ENCODE data around the gene KASH5. TPM values are rescaled to one million over a fixed set of nuclear protein-coding genes. Genes with fewer than 3 reads are reported as not detected.

The KASH5 gene, protein sequence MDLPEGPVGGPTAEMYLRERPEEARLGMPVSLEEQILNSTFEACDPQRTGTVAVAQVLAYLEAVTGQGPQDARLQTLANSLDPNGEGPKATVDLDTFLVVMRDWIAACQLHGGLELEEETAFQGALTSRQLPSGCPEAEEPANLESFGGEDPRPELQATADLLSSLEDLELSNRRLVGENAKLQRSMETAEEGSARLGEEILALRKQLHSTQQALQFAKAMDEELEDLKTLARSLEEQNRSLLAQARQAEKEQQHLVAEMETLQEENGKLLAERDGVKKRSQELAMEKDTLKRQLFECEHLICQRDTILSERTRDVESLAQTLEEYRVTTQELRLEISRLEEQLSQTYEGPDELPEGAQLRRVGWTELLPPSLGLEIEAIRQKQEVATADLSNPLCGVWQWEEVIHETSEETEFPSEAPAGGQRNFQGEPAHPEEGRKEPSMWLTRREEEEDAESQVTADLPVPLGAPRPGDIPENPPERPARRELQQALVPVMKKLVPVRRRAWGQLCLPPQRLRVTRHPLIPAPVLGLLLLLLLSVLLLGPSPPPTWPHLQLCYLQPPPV
- total RNA-seq (2021) = 0.37 TPM in 1 of 2 replicates, not detected in the other
- Bru-seq, nascent RNA = percentile 6 among the genes with signal in this experiment
- BruChase-seq, experiment 1, labeled RNA remaining after a 2-hour chase = not detected
- percentile 12 among the genes with signal in this experiment for BruChase-seq, experiment 2, labeled RNA remaining after a 6-hour chase
- long read RNA-seq = 0 reads

- H3K9me3 ChIP-seq (ENCODE audit: low read depth, low read length, poor library complexity, severe bottlenecking) = peaks cover under 1% of the 10 kb centered on the region
- no peak within 1 kb of the TSS for H3K4me3 ChIP-seq (ENCODE audit: low read depth, low read length, poor library complexity, severe bottlenecking)
- intact Hi-C loops (cut with micrococcal nuclease; ENCODE audit: unreplicated experiment) = no loop called here
- TF ChIP-seq, protein P1, sequence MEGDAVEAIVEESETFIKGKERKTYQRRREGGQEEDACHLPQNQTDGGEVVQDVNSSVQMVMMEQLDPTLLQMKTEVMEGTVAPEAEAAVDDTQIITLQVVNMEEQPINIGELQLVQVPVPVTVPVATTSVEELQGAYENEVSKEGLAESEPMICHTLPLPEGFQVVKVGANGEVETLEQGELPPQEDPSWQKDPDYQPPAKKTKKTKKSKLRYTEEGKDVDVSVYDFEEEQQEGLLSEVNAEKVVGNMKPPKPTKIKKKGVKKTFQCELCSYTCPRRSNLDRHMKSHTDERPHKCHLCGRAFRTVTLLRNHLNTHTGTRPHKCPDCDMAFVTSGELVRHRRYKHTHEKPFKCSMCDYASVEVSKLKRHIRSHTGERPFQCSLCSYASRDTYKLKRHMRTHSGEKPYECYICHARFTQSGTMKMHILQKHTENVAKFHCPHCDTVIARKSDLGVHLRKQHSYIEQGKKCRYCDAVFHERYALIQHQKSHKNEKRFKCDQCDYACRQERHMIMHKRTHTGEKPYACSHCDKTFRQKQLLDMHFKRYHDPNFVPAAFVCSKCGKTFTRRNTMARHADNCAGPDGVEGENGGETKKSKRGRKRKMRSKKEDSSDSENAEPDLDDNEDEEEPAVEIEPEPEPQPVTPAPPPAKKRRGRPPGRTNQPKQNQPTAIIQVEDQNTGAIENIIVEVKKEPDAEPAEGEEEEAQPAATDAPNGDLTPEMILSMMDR (conservative IDR thresholded peaks at IDR 0.05; ENCODE audit: low read depth, low read length) = no peak
- TF ChIP-seq EZH2 (IDR thresholded peaks at IDR 0.05; ENCODE audit: borderline replicate concordance, low read depth, low read length, poor library complexity, severe bottlenecking) = no peak
- no TSS peak for BruUV-seq (replicated peaks)
- DNase-seq (ENCODE audit: low spot score) = no peak
- ChIA-PET CTCF (no interaction called here), POLR2A (ENCODE audit: low non-redundant PET) (no interaction called here)
- H3K36me3 ChIP-seq (ENCODE audit: insufficient read depth, low read length, poor library complexity, severe bottlenecking) = no peaks in the 10 kb centered on the region
- H3K4me1 ChIP-seq (ENCODE audit: insufficient read depth, low read length, poor library complexity, severe bottlenecking) = no peaks in the 10 kb centered on the region
- H3K27ac ChIP-seq (ENCODE audit: low read depth, low read length, poor library complexity, severe bottlenecking) = no peak within 1 kb of the TSS
- no peaks in the 10 kb centered on the region for H3K27me3 ChIP-seq (replicated peaks; ENCODE audit: insufficient read depth, low read depth, low read length, poor library complexity)
Observed at GRCh38 chr19:49387936-49388372, at the start of gene KASH5. Gene KASH5, plus strand, starts transcription at chr19:49388249. Its CDS starts 2,635 bp downstream, at chr19:49390884.

DNA sequence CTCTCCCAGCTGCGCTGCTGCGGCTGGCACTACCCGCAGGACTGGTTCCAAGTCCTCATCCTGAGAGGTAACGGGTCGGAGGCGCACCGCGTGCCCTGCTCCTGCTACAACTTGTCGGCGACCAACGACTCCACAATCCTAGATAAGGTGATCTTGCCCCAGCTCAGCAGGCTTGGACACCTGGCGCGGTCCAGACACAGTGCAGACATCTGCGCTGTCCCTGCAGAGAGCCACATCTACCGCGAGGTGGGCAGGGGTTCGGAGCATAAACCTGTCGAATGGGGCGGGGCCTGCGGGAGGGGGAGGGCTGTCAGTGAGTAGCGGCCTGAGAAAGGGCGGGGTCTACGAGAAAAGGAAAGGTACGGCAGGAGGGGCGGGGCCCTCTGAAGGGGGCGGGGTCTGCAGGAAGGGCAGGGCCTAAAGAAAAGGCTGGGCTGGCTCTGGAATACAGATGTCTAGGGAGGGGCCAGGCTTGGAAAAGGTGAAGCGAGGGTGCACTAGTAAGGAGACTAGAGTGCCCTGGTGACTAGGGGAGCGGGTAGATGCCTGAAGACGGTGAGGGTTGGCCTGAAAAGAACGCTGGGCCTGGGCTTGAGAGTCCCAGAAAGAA, 49.3 kb upstream of the KASH5 start:
- Histone ChIP-seq H3K4me1 (ENCODE audit: insufficient read depth, low read length, poor library complexity, severe bottlenecking) (peaks cover 29% of the 10 kb centered on the region), H3K27ac (ENCODE audit: low read depth, low read length, poor library complexity, severe bottlenecking) (peak overlapping the region; percentile 80), H3K9me3 (ENCODE audit: low read depth, low read length, poor library complexity, severe bottlenecking) (no peaks in the 10 kb centered on the region), H3K27me3 (replicated peaks; ENCODE audit: insufficient read depth, low read depth, low read length, poor library complexity) (no peaks in the 10 kb centered on the region), H3K4me3 (ENCODE audit: low read depth, low read length, poor library complexity, severe bottlenecking) (peak overlapping the region; percentile 31), H3K36me3 (ENCODE audit: insufficient read depth, low read length, poor library complexity, severe bottlenecking) (peaks cover 31% of the 10 kb centered on the region)
- TF ChIP-seq EZH2 (IDR thresholded peaks at IDR 0.05; ENCODE audit: borderline replicate concordance, low read depth, low read length, poor library complexity, severe bottlenecking) = no peak
- TF ChIP-seq, protein P1 (conservative IDR thresholded peaks at IDR 0.05; ENCODE audit: low read depth, low read length) = no peak
- intact Hi-C loops (cut with micrococcal nuclease; ENCODE audit: unreplicated experiment) = no loop called here
- POLR2A ChIA-PET (ENCODE audit: low non-redundant PET) = no interaction called here
- CTCF ChIA-PET = interaction anchor here (0.9 kb wide), 1 partner anchor 11 kb away, joined by 4 read pairs; no protein-coding TSS in a partner anchor
- peak; percentile 87 for DNase-seq (ENCODE audit: low spot score)
- no TSS peak for BruUV-seq (replicated peaks)

DNA sequence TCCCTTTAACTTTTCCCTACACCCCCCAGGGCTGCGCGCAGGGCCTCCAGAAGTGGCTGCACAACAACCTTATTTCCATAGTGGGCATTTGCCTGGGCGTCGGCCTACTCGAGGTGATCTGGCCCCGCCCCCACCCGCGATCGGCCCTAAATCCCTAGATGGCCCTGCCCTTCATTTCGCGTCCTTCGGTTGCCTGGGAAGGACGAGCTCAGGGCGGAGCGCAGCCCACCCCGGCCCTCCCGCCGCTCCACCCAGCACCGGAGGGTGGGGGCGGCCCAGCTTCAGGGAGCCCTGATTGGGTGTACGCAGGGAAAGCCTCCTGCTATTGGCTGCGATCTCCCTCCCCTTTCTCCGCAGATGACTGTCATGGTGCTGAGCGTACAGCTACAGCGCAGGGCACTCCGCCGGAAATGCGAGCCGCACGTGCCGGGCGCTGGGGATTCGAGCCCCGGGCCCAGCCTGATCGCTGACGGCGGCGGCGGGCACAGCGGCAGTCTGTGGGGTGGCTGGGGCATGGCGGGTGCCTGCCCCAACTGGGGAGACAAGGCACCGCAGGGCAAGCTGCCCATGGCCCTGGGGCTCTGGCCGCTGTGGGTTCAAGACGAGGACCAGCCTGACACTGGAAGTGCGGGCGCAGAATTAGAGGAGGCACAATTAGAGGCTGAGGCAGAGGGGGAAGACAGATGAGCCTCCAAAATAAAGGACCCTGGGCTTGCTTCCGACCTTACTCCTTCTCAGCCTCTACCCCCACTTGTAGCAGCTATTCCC, 48.6 kb upstream of the KASH5 start:
- DNase-seq (ENCODE audit: low spot score) = peak; percentile 97
- Histone ChIP-seq H3K9me3 (ENCODE audit: low read depth, low read length, poor library complexity, severe bottlenecking) (no peaks in the 10 kb centered on the region), H3K4me1 (ENCODE audit: insufficient read depth, low read length, poor library complexity, severe bottlenecking) (peaks cover 29% of the 10 kb centered on the region), H3K27ac (ENCODE audit: low read depth, low read length, poor library complexity, severe bottlenecking) (peak overlapping the region; percentile 80), H3K27me3 (replicated peaks; ENCODE audit: insufficient read depth, low read depth, low read length, poor library complexity) (no peaks in the 10 kb centered on the region), H3K36me3 (ENCODE audit: insufficient read depth, low read length, poor library complexity, severe bottlenecking) (peaks cover 32% of the 10 kb centered on the region), H3K4me3 (ENCODE audit: low read depth, low read length, poor library complexity, severe bottlenecking) (peak overlapping the region; percentile 31)
- no TSS peak for BruUV-seq (replicated peaks)
- intact Hi-C loops (cut with micrococcal nuclease; ENCODE audit: unreplicated experiment) = no loop called here
- ChIA-PET POLR2A (ENCODE audit: low non-redundant PET) (interaction anchor here (0.6 to 0.7 kb wide), 3 partner anchors 23 to 111 kb away, joined by 4 to 7 read pairs (median 5); partner anchors contain the start of gene TEAD2), CTCF (interaction anchor here (0.9 kb wide), 1 partner anchor 12 kb away, joined by 4 read pairs; no protein-coding TSS in a partner anchor)
- TF ChIP-seq EZH2 (IDR thresholded peaks at IDR 0.05; ENCODE audit: borderline replicate concordance, low read depth, low read length, poor library complexity, severe bottlenecking) = no peak
- TF ChIP-seq, protein P1 (conservative IDR thresholded peaks at IDR 0.05; ENCODE audit: low read depth, low read length) = no peak

All from A673 (cell line).